Parathyroid adenoma (tissue), 2 donors: ENCODE data around the gene ULK2.

ENCODE experiments used
- H2AFZ ChIP-seq: fragments of 300-600 bp; sonication (generic); one replicate; pipeline ENCODE4 v1.7.0; 2017; ENCODE audit warnings: antibody characterized with exemption, mild to moderate bottlenecking
- H3K27ac ChIP-seq: fragments of 300-600 bp; sonication (generic); one replicate; pipeline ENCODE4 v1.7.0; 2017
- H3K27me3 ChIP-seq: fragments of 300-600 bp; sonication (generic); one replicate; pipeline ENCODE4 v1.7.0; 2017; ENCODE audit warnings: low read length; ENCODE audit not compliant: control insufficient read depth, insufficient read depth
- H3K36me3 ChIP-seq: fragments of 300-600 bp; sonication (generic); one replicate; pipeline ENCODE4 v1.7.0; 2017; ENCODE audit warnings: low read length; ENCODE audit not compliant: control insufficient read depth, insufficient read depth
- H3K4me1 ChIP-seq: fragments of 300-600 bp; sonication (generic); one replicate; pipeline ENCODE4 v1.7.0; 2017; ENCODE audit warnings: control low read depth
- H3K4me2 ChIP-seq: fragments of 300-600 bp; sonication (generic); one replicate; pipeline ENCODE4 v1.7.0; 2017; ENCODE audit warnings: low read length
- H3K4me3 ChIP-seq: fragments of 300-600 bp; sonication (generic); one replicate; pipeline ENCODE4 v1.7.0; 2017; ENCODE audit warnings: low read depth, low read length
- H3K79me2 ChIP-seq: fragments of 300-600 bp; sonication (generic); one replicate; pipeline ENCODE4 v1.7.0; 2017; ENCODE audit warnings: control low read depth
- H3K9ac ChIP-seq: fragments of 300-600 bp; sonication (generic); one replicate; pipeline ENCODE4 v1.7.0; 2017; ENCODE audit warnings: mild to moderate bottlenecking
- H3K9me3 ChIP-seq: fragments of 300-600 bp; sonication (generic); one replicate; pipeline ENCODE4 v1.7.0; 2017; ENCODE audit warnings: low read length; ENCODE audit not compliant: control insufficient read depth
- CTCF ChIP-seq: fragments of 300-600 bp; sonication (generic); IDR thresholded peaks from one replicate; pipeline ENCODE4 v1.7.0; 2017; ENCODE audit warnings: antibody characterized with exemption, mild to moderate bottlenecking
- donor health status: primary hyperparathyroidism.

ULK2 gene

GRCh38 chr17:19755821-19756510 lies 111.8 kb downstream of the ULK2 start:
- no peak overlapping the region for H3K9ac ChIP-seq
- no peaks in the 10 kb centered on the region for H3K4me1 ChIP-seq
- TF ChIP-seq CTCF = no peak
- no peaks in the 10 kb centered on the region for H3K79me2 ChIP-seq
- H3K9me3 ChIP-seq = no peaks in the 10 kb centered on the region
- H3K36me3 ChIP-seq = no peaks in the 10 kb centered on the region
- H2AFZ ChIP-seq = no peak overlapping the region
- H3K27me3 ChIP-seq = no peaks in the 10 kb centered on the region
- no peak overlapping the region for H3K4me2 ChIP-seq
- H3K27ac ChIP-seq = no peak overlapping the region
- no peak overlapping the region for H3K4me3 ChIP-seq

- H3K9me3 ChIP-seq = no peaks in the 10 kb centered on the region
- no peak overlapping the region for H3K4me3 ChIP-seq
- TF ChIP-seq CTCF = no peak
- H3K4me1 ChIP-seq = no peaks in the 10 kb centered on the region
- H3K4me2 ChIP-seq = no peak overlapping the region
- H3K79me2 ChIP-seq = no peaks in the 10 kb centered on the region
- H3K27me3 ChIP-seq = no peaks in the 10 kb centered on the region
- H3K9ac ChIP-seq = no peak overlapping the region
- H3K27ac ChIP-seq = no peak overlapping the region
- no peaks in the 10 kb centered on the region for H3K36me3 ChIP-seq
- no peak overlapping the region for H2AFZ ChIP-seq
Measured at GRCh38 chr17:19755392-19755791, 112.3 kb downstream of the ULK2 start.

- Histone ChIP-seq H3K9me3 (no peaks in the 10 kb centered on the region), H3K9ac (no peak overlapping the region), H3K4me3 (no peak overlapping the region)
Measured at GRCh38 chr17:19753661-19754463, 113.9 kb downstream of the ULK2 start.

GRCh38 chr17:19753051-19753509 lies 114.7 kb downstream of the ULK2 start:
- Histone ChIP-seq H3K79me2 (no peaks in the 10 kb centered on the region), H3K9ac (no peak overlapping the region)

More at GRCh38 chr17:19753661-19754463, 113.9 kb downstream of the ULK2 start:
- no peaks in the 10 kb centered on the region for H3K27me3 ChIP-seq
- no peaks in the 10 kb centered on the region for H3K4me1 ChIP-seq
- no peak overlapping the region for H3K4me2 ChIP-seq
- H3K27ac ChIP-seq = no peak overlapping the region
- no peak overlapping the region for H2AFZ ChIP-seq
- peak; percentile 55 for TF ChIP-seq CTCF
- H3K79me2 ChIP-seq = no peaks in the 10 kb centered on the region
- H3K36me3 ChIP-seq = no peaks in the 10 kb centered on the region

More at GRCh38 chr17:19753051-19753509, 114.7 kb downstream of the ULK2 start:
- Histone ChIP-seq H2AFZ (no peak overlapping the region), H3K27ac (no peak overlapping the region), H3K4me1 (no peaks in the 10 kb centered on the region), H3K9me3 (no peaks in the 10 kb centered on the region), H3K27me3 (no peaks in the 10 kb centered on the region), H3K36me3 (no peaks in the 10 kb centered on the region), H3K4me2 (no peak overlapping the region), H3K4me3 (no peak overlapping the region)
- no peak for TF ChIP-seq CTCF
